ENCODE data around the gene CFDP1. TPM values are rescaled to one million over a fixed set of nuclear protein-coding genes. Genes with fewer than 3 reads are reported as not detected.

The CFDP1 gene
- total RNA-seq, 6 experiments from 2014 or later: 23.9 to 43.3 (median 36.0) TPM

- Histone ChIP-seq H3K9me3 (no peaks in the 10 kb centered on the region), H3K27me3 (no peaks in the 10 kb centered on the region), H3K4me3 (no peak overlapping the region), H3K36me3 (peaks cover 0 to 1% (median 0%) of the 10 kb centered on the region in 4 donors), H3K4me1 (peaks cover 0 to 8% (median 0%) of the 10 kb centered on the region in 4 donors), H3K27ac (no peak overlapping the region)
- DNase-seq (no peak), ATAC-seq (no peak)
- TF ChIP-seq POLR2A (IDR thresholded peaks at IDR 0.05) (no peak), CTCF (IDR thresholded peaks at IDR 0.05) (no peak)
- intact Hi-C loops (cut with DNase I): no loop called here
- WGBS (ENCODE audit: insufficient coverage, low coverage, low lambda C conversion rate, missing lambda C conversion rate): 95% methylated on average over 6 of the region's 6 CpGs
Measured at GRCh38 chr16:75315539-75316306, 117.6 kb downstream of the CFDP1 start.

- Histone ChIP-seq H3K27me3 (no peaks in the 10 kb centered on the region), H3K4me3 (no peak overlapping the region), H3K36me3 (peaks cover 0 to 1% (median 0%) of the 10 kb centered on the region in 4 donors), H3K27ac (no peak overlapping the region), H3K9me3 (no peaks in the 10 kb centered on the region), H3K4me1 (peaks cover 0 to 3% (median 0%) of the 10 kb centered on the region in 4 donors)
- TF ChIP-seq CTCF (IDR thresholded peaks at IDR 0.05): no peak
- TF ChIP-seq POLR2A (IDR thresholded peaks at IDR 0.05): no peak
- intact Hi-C loops (cut with DNase I): no loop called here
- ATAC-seq (no peak), DNase-seq (no peak)
- 81% methylated on average over 4 of the region's 4 CpGs for WGBS (ENCODE audit: insufficient coverage, low coverage, low lambda C conversion rate, missing lambda C conversion rate)
Measured at GRCh38 chr16:75312875-75313274, 120.4 kb downstream of the CFDP1 start.

- Histone ChIP-seq H3K4me3 (no peak overlapping the region), H3K4me1 (peaks cover 0 to 11% (median 5%) of the 10 kb centered on the region in 4 donors), H3K27ac (no peak overlapping the region), H3K9me3 (no peaks in the 10 kb centered on the region), H3K36me3 (peaks cover 0 to 1% (median 0%) of the 10 kb centered on the region in 4 donors), H3K27me3 (no peaks in the 10 kb centered on the region)
- no peak for DNase-seq
- TF ChIP-seq POLR2A (IDR thresholded peaks at IDR 0.05) (no peak), CTCF (IDR thresholded peaks at IDR 0.05) (no peak)
- 46% methylated on average over 3 of the region's 3 CpGs for WGBS (ENCODE audit: insufficient coverage, low coverage, low lambda C conversion rate, missing lambda C conversion rate)
- intact Hi-C loops (cut with DNase I): no loop called here
- ATAC-seq: no peak
Measured at GRCh38 chr16:75311383-75311938, 121.8 kb downstream of the CFDP1 start.

- H3K4me1 ChIP-seq: peaks cover 0 to 17% (median 9%) of the 10 kb centered on the region in 4 donors
- 65% methylated on average over 3 of the region's 3 CpGs for WGBS (ENCODE audit: insufficient coverage, low coverage, low lambda C conversion rate, missing lambda C conversion rate)
- no peak overlapping the region for H3K4me3 ChIP-seq
- no peaks in the 10 kb centered on the region for H3K9me3 ChIP-seq
- no peak for DNase-seq
- no peak overlapping the region for H3K27ac ChIP-seq
- no peak for TF ChIP-seq CTCF (IDR thresholded peaks at IDR 0.05)
- TF ChIP-seq POLR2A (IDR thresholded peaks at IDR 0.05): no peak
- intact Hi-C loops (cut with DNase I): no loop called here
- no peaks in the 10 kb centered on the region for H3K27me3 ChIP-seq
- H3K36me3 ChIP-seq: peaks cover 0 to 1% (median 0%) of the 10 kb centered on the region in 4 donors
- ATAC-seq: no peak
Measured at GRCh38 chr16:75310541-75310940, 122.8 kb downstream of the CFDP1 start.
